Erythroblast (primary cell): ENCODE results near the gene MAP9.

ENCODE experiments used
- GATA1 ChIP-seq: IDR thresholded peaks from 2 replicates; pipeline ENCODE4 v1.6.1; 2011; ENCODE audit warnings: low read depth, mild to moderate bottlenecking, control low read depth, low read length, moderate library complexity
- POLR2A ChIP-seq: IDR thresholded peaks from 2 replicates; pipeline ENCODE4 v1.6.1; 2011; ENCODE audit warnings: mild to moderate bottlenecking, low read length

GRCh38 chr4:155415662-155416061, 38.9 kb upstream of the MAP9 start:
- TF ChIP-seq POLR2A (no peak), GATA1 (no peak)
